H9 (cell line): ENCODE measurements around the gene RRAS. TPM values are rescaled to one million over a fixed set of nuclear protein-coding genes. Genes with fewer than 3 reads are reported as not detected.

Experiments used
- DNase-seq: peaks from one replicate; pipeline ENCODE4 v3.0.0-alpha.2; 2017
- H2AFZ ChIP-seq: one replicate; pipeline ENCODE4 v1.6.1; 2013; ENCODE audit warnings: mild to moderate bottlenecking, low read length, control low read depth, moderate library complexity
- H2AK5ac ChIP-seq: 2 replicates; pipeline ENCODE4 v1.6.1; 2013; ENCODE audit warnings: low read length, control low read depth, mixed read lengths; ENCODE audit not compliant: insufficient read length
- H2BK120ac ChIP-seq: one replicate; pipeline ENCODE4 v1.6.1; 2013; ENCODE audit warnings: low read depth, mild to moderate bottlenecking, low read length, control low read depth, inconsistent platforms; ENCODE audit not compliant: poor library complexity, severe bottlenecking
- H2BK12ac ChIP-seq: 2 replicates; pipeline ENCODE4 v1.6.1; 2013; ENCODE audit warnings: low read length, control low read depth, mixed read lengths, low read depth; ENCODE audit not compliant: insufficient read length
- H2BK15ac ChIP-seq: 2 replicates; pipeline ENCODE4 v1.6.1; 2013; ENCODE audit warnings: low read depth, low read length, control low read depth
- H2BK20ac ChIP-seq: one replicate; pipeline ENCODE4 v1.6.1; 2013; ENCODE audit warnings: low read depth, mild to moderate bottlenecking, low read length, control low read depth, inconsistent platforms; ENCODE audit not compliant: poor library complexity, severe bottlenecking
- H2BK5ac ChIP-seq: 2 replicates; pipeline ENCODE4 v1.6.1; 2013; ENCODE audit warnings: low read length, control low read depth, mixed read lengths; ENCODE audit not compliant: insufficient read length
- H3K14ac ChIP-seq: 2 replicates; pipeline ENCODE4 v1.6.1; 2013; ENCODE audit warnings: low read length, control low read depth; ENCODE audit not compliant: insufficient read depth
- H3K18ac ChIP-seq: 2 replicates; pipeline ENCODE4 v1.6.1; 2013; ENCODE audit warnings: low read depth, mild to moderate bottlenecking, mixed read lengths, low read length, control low read depth; ENCODE audit not compliant: insufficient read length
- H3K23ac ChIP-seq: 2 replicates; pipeline ENCODE4 v1.6.1; 2013; ENCODE audit warnings: low read length, control low read depth, mixed read lengths, low read depth; ENCODE audit not compliant: insufficient read length
- H3K23me2 ChIP-seq: 2 replicates; pipeline ENCODE4 v1.6.1; 2013; ENCODE audit warnings: low read depth, mild to moderate bottlenecking, mixed read lengths, low read length, control low read depth; ENCODE audit not compliant: insufficient read length, poor library complexity, severe bottlenecking
- H3K27ac ChIP-seq: 2 replicates; pipeline ENCODE4 v1.5.1; 2013; ENCODE audit warnings: low read length, control low read depth, mixed read lengths, low read depth; ENCODE audit not compliant: insufficient read length
- H3K27me3 ChIP-seq: 2 replicates; pipeline ENCODE4 v1.6.1; 2013; ENCODE audit warnings: low read length, control low read depth, inconsistent platforms; ENCODE audit not compliant: insufficient read depth
- H3K4ac ChIP-seq: 2 replicates; pipeline ENCODE4 v1.6.1; 2013; ENCODE audit warnings: low read depth, mild to moderate bottlenecking, control low read depth, inconsistent platforms, low read length, moderate library complexity
- H3K4me1 ChIP-seq: 2 replicates; pipeline ENCODE4 v1.6.1; 2013; ENCODE audit warnings: low read length, control low read depth, inconsistent platforms; ENCODE audit not compliant: insufficient read depth
- H3K4me2 ChIP-seq: 2 replicates; pipeline ENCODE4 v1.6.1; 2013; ENCODE audit warnings: low read length, control low read depth, mixed read lengths; ENCODE audit not compliant: insufficient read length, insufficient read depth
- H3K56ac ChIP-seq: 2 replicates; pipeline ENCODE4 v1.6.1; 2013; ENCODE audit warnings: low read depth, mild to moderate bottlenecking, mixed read lengths, low read length, control low read depth; ENCODE audit not compliant: insufficient read length
- H3K79me1 ChIP-seq: 2 replicates; pipeline ENCODE4 v1.6.1; 2013; ENCODE audit warnings: low read depth, mild to moderate bottlenecking, moderate library complexity, low read length, control low read depth, inconsistent platforms; ENCODE audit not compliant: insufficient read depth, poor library complexity, severe bottlenecking
- H3K79me2 ChIP-seq: 2 replicates; pipeline ENCODE4 v1.6.1; 2013; ENCODE audit warnings: low read length, control low read depth, inconsistent platforms; ENCODE audit not compliant: insufficient read depth
- H3K9ac ChIP-seq: 2 replicates; pipeline ENCODE4 v1.6.1; 2013; ENCODE audit warnings: low read length, control low read depth, mixed read lengths; ENCODE audit not compliant: insufficient read length; ENCODE audit errors: extremely low read depth
- H3K9me3 ChIP-seq: one replicate; pipeline ENCODE4 v1.6.1; 2013; ENCODE audit warnings: low read depth, low read length, inconsistent platforms; ENCODE audit not compliant: control insufficient read depth
- H3T11ph ChIP-seq: one replicate; pipeline ENCODE4 v1.6.1; 2013; ENCODE audit warnings: mild to moderate bottlenecking, low read length, control low read depth, inconsistent platforms
- H4K20me1 ChIP-seq: one replicate; pipeline ENCODE4 v1.6.1; 2013; ENCODE audit not compliant: control insufficient read depth, insufficient read length, insufficient read depth
- H4K5ac ChIP-seq: 2 replicates; pipeline ENCODE4 v1.6.1; 2013; ENCODE audit warnings: low read depth, mild to moderate bottlenecking, mixed read lengths, low read length, control low read depth; ENCODE audit not compliant: insufficient read length
- H4K8ac ChIP-seq: replicated peaks from 2 replicates; pipeline ENCODE4 v1.6.1; 2013; ENCODE audit warnings: low read length, control low read depth, mixed read lengths, low read depth; ENCODE audit not compliant: insufficient read length
- H4K91ac ChIP-seq: 2 replicates; pipeline ENCODE4 v1.6.1; 2013; ENCODE audit warnings: low read depth, mild to moderate bottlenecking, moderate library complexity, mixed read lengths, low read length, control low read depth; ENCODE audit not compliant: insufficient read length
- H3K27ac Mint-ChIP-seq, 3 experiments: 2 replicates in 2 of 3; 3 replicates in 1 of 3; pipeline ENCODE4 v1.8.0; 2020 to 2021; ENCODE audit warnings: mixed read lengths in 3 of 3, mild to moderate bottlenecking in 1 of 3, moderate library complexity in 1 of 3
- H3K27me3 Mint-ChIP-seq: 2 replicates; pipeline ENCODE4 v1.8.0; 2021; ENCODE audit warnings: low read depth, mild to moderate bottlenecking, moderate library complexity, mixed read lengths
- H3K36me3 Mint-ChIP-seq, 3 experiments: 2 replicates in 2 of 3; 3 replicates in 1 of 3; pipeline ENCODE4 v1.8.0; 2020 to 2021; ENCODE audit warnings: low read depth in 3 of 3, mixed read lengths in 3 of 3; ENCODE audit not compliant: insufficient read depth in 1 of 3
- H3K4me1 Mint-ChIP-seq, 2 experiments: 2 replicates each; pipeline ENCODE4 v1.8.0; 2020; ENCODE audit warnings: mixed read lengths in 2 of 2
- H3K4me3 Mint-ChIP-seq, 2 experiments: 2 replicates in 1 of 2; 3 replicates in 1 of 2; pipeline ENCODE4 v1.8.0; 2020 to 2021; ENCODE audit warnings: mild to moderate bottlenecking in 2 of 2, mixed read lengths in 2 of 2, moderate library complexity in 1 of 2
- H3K9me3 Mint-ChIP-seq, 2 experiments: 2 replicates in 1 of 2; 3 replicates in 1 of 2; pipeline ENCODE4 v1.8.0; 2020; ENCODE audit warnings: mild to moderate bottlenecking in 2 of 2, mixed read lengths in 2 of 2, moderate library complexity in 1 of 2
- CTCF ChIP-seq: fragments of 200-600 bp; sonication (generic); conservative IDR thresholded peaks from 3 replicates; pipeline ENCODE4 v1.8.0; 2021; ENCODE audit warnings: antibody characterized with exemption, mild to moderate bottlenecking
- WGBS: extraction: QIAGEN DNeasy Blood & Tissue Kit; methylation state at CpG from one replicate; pipeline ENCODE4 v1.1.7; 2013; ENCODE audit warnings: missing lambda C conversion rate, low lambda C conversion rate, mixed read lengths; ENCODE audit not compliant: insufficient read length; ENCODE audit errors: extremely low coverage; 5-methylcytosine and 5-hydroxymethylcytosine counted together
- total RNA-seq: library from RNA; stranded (reverse); gene quantifications from 2 replicates; pipeline ENCODE4 v1.2.1, GENCODE V29; 2021

The RRAS gene
- total RNA-seq, 1 experiment from 2014 or later = 9.9 TPM

GRCh38 chr19:49615861-49616260, 24.1 kb downstream of the RRAS start:
- no peaks in the 10 kb centered on the region for H3K9me3 Mint-ChIP-seq
- H3K27me3 Mint-ChIP-seq = no peaks in the 10 kb centered on the region; the same call in 1 of the 2 replicates
- no peak overlapping the region for H2BK120ac ChIP-seq
- H2AFZ ChIP-seq = no peak overlapping the region
- no peak overlapping the region for H3K4me2 ChIP-seq
- H3K36me3 Mint-ChIP-seq = peaks cover 49 to 76% (median 69%) of the 10 kb centered on the region in 3 experiments
- H3K4me1 Mint-ChIP-seq = peaks cover 0 to 2% of the 10 kb centered on the region in 2 experiments; a peak in 1 of 4 replicates
- H3K9me3 ChIP-seq = no peaks in the 10 kb centered on the region
- H2BK20ac ChIP-seq = no peak overlapping the region
- H2AK5ac ChIP-seq = no peak overlapping the region
- no peaks in the 10 kb centered on the region; the same call in 1 of the 2 replicates for H3K79me2 ChIP-seq
- no peak overlapping the region for H3K56ac ChIP-seq
- H3K79me1 ChIP-seq = peaks cover 3% of the 10 kb centered on the region
- H3K14ac ChIP-seq = no peak overlapping the region
- H2BK12ac ChIP-seq = no peak overlapping the region
- H4K20me1 ChIP-seq = no peaks in the 10 kb centered on the region
- H3T11ph ChIP-seq = no peak overlapping the region
- no peak overlapping the region for H3K4ac ChIP-seq
- H2BK15ac ChIP-seq = no peak overlapping the region
- no peak overlapping the region for H3K18ac ChIP-seq
- H3K23me2 ChIP-seq = peaks cover 2% of the 10 kb centered on the region
- H3K27me3 ChIP-seq = no peaks in the 10 kb centered on the region
- no peaks in the 10 kb centered on the region for H3K4me1 ChIP-seq
- H3K4me3 Mint-ChIP-seq = no peak overlapping the region
- no peak overlapping the region for H4K8ac ChIP-seq
- WGBS = no CpG with 5 or more reads among the region's 23 CpGs
- TF ChIP-seq CTCF = no peak
- no peak overlapping the region for H3K9ac ChIP-seq
- H2BK5ac ChIP-seq = no peak overlapping the region
- H4K5ac ChIP-seq = no peak overlapping the region
- no peak for DNase-seq
- no peak overlapping the region for H4K91ac ChIP-seq
- H3K27ac Mint-ChIP-seq = no peak overlapping the region
- no peak overlapping the region for H3K27ac ChIP-seq
- H3K23ac ChIP-seq = no peak overlapping the region
